Spleen (tissue), 7 donors: ENCODE measurements around the gene RBPJL.

ENCODE experiments used
- CTCF ChIP-seq, 11 experiments: fragments of 200-600 bp in 7 of 11; fragments of 450-650 bp in 4 of 11; sonication (generic) in 4 of 11; IDR thresholded peaks in 8 of 11; conservative IDR thresholded peaks in 3 of 11; 1 replicate in 7 of 11; 2 replicates in 4 of 11; pipeline versions ENCODE4 v1.4.0 to v1.8.0; 2016 to 2021; ENCODE audit warnings: antibody characterized with exemption in 11 of 11, inconsistent platforms in 4 of 11, mild to moderate bottlenecking in 1 of 11
- POLR2A ChIP-seq, 3 donors: fragments of 450-650 bp; IDR thresholded peaks; one replicate each; pipeline ENCODE4 v1.5.1; 2017; ENCODE audit warnings: antibody characterized with exemption in 3 of 3, mild to moderate bottlenecking in 1 of 3
- donor health status: DM: no; HTN: no; CAD: no; lungs with moderate emphysema.
- donor health status: DM: no; HTN: no; CAD: no.
- donor health status: DM: no; HTN: no; CAD: no.

GRCh38 chr20:45340951-45341350 is 34.3 kb downstream of the RBPJL start:
- TF ChIP-seq CTCF (IDR thresholded peaks at IDR 0.05 in 8 of 11, conservative IDR thresholded peaks at IDR 0.05 in 3 of 11) (no peak), POLR2A (IDR thresholded peaks at IDR 0.05) (no peak)
